Upper lobe of left lung (tissue), 4 donors: Measurements from ENCODE around the gene SDCCAG8.

Experiments
- EP300 ChIP-seq, 4 donors: sonication (generic); formaldehyde crosslinking; IDR thresholded peaks; one replicate each; pipeline ENCODE4 v1.5.1; 2017; ENCODE audit warnings: antibody characterized with exemption in 4 of 4, control low read depth in 2 of 4
- POLR2A ChIP-seq, 4 donors: fragments of 450-650 bp; IDR thresholded peaks; one replicate each; pipeline ENCODE4 v1.5.1; 2016 to 2017; ENCODE audit warnings: antibody characterized with exemption in 4 of 4, mild to moderate bottlenecking in 2 of 4
- POLR2AphosphoS5 ChIP-seq, 2 donors: sonication (generic); formaldehyde crosslinking; IDR thresholded peaks; one replicate each; pipeline ENCODE4 v1.5.1; 2017; ENCODE audit warnings: antibody characterized with exemption in 2 of 2
- TF ChIP-seq, protein P1 (sequence below), 6 experiments: fragments of 450-650 bp in 4 of 6; fragments of 200-600 bp in 2 of 6; sonication (generic) in 2 of 6; IDR thresholded peaks; one replicate each; pipeline ENCODE4 v1.5.1; 2016 to 2019; ENCODE audit warnings: antibody characterized with exemption in 6 of 6

DNA sequence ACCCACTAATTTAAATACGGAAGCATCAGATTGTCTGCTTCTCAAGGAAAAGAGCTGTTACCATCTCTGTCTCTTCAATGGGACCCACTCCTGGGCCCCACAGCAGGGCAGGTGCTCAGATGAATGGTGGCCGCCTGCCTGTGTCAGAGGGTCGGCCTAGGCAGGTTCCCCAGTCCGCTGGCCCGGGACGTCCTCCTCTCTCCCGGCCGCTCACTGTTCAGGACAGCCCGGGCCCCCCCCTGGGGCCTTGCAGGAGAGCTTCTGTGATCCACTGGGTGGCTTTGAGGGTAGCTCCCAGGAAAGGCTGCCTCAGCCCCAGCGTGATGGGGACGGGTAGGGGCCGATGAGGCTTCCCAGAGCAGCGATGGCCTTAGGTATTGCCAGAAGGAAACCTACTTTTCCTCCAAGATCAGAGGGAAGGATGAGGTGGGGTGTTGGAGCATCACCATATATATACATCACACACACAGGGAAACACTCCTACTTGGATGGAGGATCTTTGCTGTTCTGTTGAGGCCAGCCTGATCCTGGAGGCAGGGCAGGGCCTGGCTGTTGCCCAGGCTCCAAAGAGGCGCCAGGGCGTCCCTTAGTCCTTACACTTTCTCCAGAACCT, 231.3 kb downstream of the SDCCAG8 start:
- TF ChIP-seq POLR2A (IDR thresholded peaks at IDR 0.05), result no peak
- no peak for TF ChIP-seq POLR2AphosphoS5 (IDR thresholded peaks at IDR 0.05)
- TF ChIP-seq, protein P1, sequence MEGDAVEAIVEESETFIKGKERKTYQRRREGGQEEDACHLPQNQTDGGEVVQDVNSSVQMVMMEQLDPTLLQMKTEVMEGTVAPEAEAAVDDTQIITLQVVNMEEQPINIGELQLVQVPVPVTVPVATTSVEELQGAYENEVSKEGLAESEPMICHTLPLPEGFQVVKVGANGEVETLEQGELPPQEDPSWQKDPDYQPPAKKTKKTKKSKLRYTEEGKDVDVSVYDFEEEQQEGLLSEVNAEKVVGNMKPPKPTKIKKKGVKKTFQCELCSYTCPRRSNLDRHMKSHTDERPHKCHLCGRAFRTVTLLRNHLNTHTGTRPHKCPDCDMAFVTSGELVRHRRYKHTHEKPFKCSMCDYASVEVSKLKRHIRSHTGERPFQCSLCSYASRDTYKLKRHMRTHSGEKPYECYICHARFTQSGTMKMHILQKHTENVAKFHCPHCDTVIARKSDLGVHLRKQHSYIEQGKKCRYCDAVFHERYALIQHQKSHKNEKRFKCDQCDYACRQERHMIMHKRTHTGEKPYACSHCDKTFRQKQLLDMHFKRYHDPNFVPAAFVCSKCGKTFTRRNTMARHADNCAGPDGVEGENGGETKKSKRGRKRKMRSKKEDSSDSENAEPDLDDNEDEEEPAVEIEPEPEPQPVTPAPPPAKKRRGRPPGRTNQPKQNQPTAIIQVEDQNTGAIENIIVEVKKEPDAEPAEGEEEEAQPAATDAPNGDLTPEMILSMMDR (IDR thresholded peaks at IDR 0.05), result no peak
- no peak for TF ChIP-seq EP300 (IDR thresholded peaks at IDR 0.05)
